Measurements from ENCODE around the gene LHX5.

DNA sequence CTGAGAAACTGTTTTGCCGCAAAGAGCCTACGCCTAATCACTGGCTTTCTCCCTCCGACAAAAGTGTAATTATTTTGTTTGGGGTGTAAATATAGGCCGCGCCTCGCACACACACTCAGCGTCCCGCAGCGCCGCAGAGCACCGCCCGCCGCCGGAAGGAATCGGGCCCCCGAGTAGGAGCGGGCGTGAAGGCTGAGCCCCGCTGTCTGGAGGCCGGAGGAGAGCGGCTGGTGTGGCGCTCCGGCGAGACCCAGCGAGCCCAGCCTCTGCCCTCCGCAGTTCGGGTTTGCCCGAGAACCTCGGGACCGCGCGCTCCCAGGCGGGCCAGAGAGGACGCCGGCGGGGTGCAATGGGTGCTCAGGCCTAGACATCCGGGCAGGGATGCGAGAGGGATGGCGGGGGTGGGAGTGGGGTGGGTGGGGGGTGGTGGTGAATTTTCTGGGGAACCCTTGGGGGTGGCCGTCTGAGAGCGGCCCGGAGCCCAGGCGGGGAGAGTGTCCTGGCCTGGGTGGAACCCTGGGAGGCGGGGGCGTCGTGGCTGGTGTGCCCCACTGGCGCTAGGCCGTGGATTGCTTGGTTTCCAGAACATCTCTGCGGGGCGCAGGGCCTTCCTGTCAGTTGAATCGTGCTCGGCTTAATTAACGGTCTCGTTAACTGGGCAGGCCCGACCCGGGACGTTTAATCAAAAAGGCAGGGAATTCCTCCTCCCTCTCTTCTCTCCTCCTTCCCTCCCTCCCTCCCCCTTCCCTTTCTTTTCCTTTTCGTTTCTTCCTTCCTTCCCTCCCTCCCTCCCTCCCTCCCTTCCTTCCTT lies 4.7 kb upstream of the LHX5 start:
- TF ChIP-seq, protein P1, sequence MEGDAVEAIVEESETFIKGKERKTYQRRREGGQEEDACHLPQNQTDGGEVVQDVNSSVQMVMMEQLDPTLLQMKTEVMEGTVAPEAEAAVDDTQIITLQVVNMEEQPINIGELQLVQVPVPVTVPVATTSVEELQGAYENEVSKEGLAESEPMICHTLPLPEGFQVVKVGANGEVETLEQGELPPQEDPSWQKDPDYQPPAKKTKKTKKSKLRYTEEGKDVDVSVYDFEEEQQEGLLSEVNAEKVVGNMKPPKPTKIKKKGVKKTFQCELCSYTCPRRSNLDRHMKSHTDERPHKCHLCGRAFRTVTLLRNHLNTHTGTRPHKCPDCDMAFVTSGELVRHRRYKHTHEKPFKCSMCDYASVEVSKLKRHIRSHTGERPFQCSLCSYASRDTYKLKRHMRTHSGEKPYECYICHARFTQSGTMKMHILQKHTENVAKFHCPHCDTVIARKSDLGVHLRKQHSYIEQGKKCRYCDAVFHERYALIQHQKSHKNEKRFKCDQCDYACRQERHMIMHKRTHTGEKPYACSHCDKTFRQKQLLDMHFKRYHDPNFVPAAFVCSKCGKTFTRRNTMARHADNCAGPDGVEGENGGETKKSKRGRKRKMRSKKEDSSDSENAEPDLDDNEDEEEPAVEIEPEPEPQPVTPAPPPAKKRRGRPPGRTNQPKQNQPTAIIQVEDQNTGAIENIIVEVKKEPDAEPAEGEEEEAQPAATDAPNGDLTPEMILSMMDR (IDR thresholded peaks at IDR 0.05) = no peak
- no peak for TF ChIP-seq POLR2AphosphoS5 (IDR thresholded peaks at IDR 0.05)

All from transverse colon (tissue), 4 donors.